Chondrocyte (in vitro differentiated cells): ENCODE data around the gene PRKD1. TPM values are rescaled to one million over a fixed set of nuclear protein-coding genes. Genes with fewer than 3 reads are reported as not detected.

ENCODE experiments used
- DNase-seq: peaks from one replicate; pipeline ENCODE4 v3.0.0; 2021; ENCODE audit warnings: mixed read lengths, low spot score
- H3K27ac Mint-ChIP-seq: one replicate; pipeline ENCODE4 v1.8.0; 2021; ENCODE audit warnings: mild to moderate bottlenecking, moderate library complexity, mixed read lengths; ENCODE audit not compliant: unreplicated experiment
- H3K27me3 Mint-ChIP-seq: 2 replicates; pipeline ENCODE4 v1.8.0; 2021; ENCODE audit warnings: low read depth, mixed read lengths
- H3K36me3 Mint-ChIP-seq: 2 replicates; pipeline ENCODE4 v1.8.0; 2021; ENCODE audit warnings: low read depth, mixed read lengths
- H3K4me1 Mint-ChIP-seq: 2 replicates; pipeline ENCODE4 v1.8.0; 2021; ENCODE audit warnings: low read depth, mild to moderate bottlenecking, mixed read lengths
- H3K4me3 Mint-ChIP-seq: one replicate; pipeline ENCODE4 v1.8.0; 2021; ENCODE audit warnings: mild to moderate bottlenecking, moderate library complexity, mixed read lengths; ENCODE audit not compliant: unreplicated experiment
- H3K9me3 Mint-ChIP-seq: 2 replicates; pipeline ENCODE4 v1.8.0; 2021; ENCODE audit warnings: low read depth, mixed read lengths
- total RNA-seq: library from RNA; stranded (reverse); gene quantifications from 3 replicates; pipeline ENCODE4 v1.2.1, GENCODE V29; 2021
- TF ChIP-seq, protein P1 (sequence below): fragments of 200-600 bp; sonication (generic); IDR thresholded peaks from 2 replicates; pipeline ENCODE4 v1.5.0; 2021; ENCODE audit warnings: antibody characterized with exemption, mild to moderate bottlenecking, moderate library complexity

PRKD1 gene
- total RNA-seq, 1 donor from 2014 or later, result 11.1 TPM

DNA sequence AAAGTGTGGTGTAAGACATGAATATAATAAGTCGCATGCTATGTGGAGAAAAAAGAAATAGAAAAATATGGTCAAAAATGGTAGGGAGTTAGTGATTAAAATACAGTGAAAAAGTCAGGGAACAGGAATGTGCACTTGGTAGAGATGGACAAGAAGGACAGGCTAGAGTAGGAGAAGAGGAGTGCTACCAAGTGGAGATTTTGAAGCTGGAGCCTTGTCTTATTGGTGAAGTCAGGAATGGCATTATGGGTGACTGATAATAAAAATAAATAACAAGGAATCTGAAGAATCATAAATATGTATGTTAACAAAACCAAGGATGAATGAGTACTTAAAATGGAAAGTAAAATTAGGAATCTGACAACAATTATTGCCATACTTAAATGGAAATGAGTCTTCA lies 204.8 kb downstream of the PRKD1 start:
- H3K36me3 Mint-ChIP-seq, result peaks cover 5% of the 10 kb centered on the region
- no peaks in the 10 kb centered on the region for H3K9me3 Mint-ChIP-seq
- TF ChIP-seq, protein P1, sequence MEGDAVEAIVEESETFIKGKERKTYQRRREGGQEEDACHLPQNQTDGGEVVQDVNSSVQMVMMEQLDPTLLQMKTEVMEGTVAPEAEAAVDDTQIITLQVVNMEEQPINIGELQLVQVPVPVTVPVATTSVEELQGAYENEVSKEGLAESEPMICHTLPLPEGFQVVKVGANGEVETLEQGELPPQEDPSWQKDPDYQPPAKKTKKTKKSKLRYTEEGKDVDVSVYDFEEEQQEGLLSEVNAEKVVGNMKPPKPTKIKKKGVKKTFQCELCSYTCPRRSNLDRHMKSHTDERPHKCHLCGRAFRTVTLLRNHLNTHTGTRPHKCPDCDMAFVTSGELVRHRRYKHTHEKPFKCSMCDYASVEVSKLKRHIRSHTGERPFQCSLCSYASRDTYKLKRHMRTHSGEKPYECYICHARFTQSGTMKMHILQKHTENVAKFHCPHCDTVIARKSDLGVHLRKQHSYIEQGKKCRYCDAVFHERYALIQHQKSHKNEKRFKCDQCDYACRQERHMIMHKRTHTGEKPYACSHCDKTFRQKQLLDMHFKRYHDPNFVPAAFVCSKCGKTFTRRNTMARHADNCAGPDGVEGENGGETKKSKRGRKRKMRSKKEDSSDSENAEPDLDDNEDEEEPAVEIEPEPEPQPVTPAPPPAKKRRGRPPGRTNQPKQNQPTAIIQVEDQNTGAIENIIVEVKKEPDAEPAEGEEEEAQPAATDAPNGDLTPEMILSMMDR, result no peak
- H3K4me1 Mint-ChIP-seq, result peaks cover 26% of the 10 kb centered on the region
- no peak overlapping the region for H3K4me3 Mint-ChIP-seq
- DNase-seq, result no peak
- H3K27ac Mint-ChIP-seq, result no peak overlapping the region
- no peaks in the 10 kb centered on the region for H3K27me3 Mint-ChIP-seq

DNA sequence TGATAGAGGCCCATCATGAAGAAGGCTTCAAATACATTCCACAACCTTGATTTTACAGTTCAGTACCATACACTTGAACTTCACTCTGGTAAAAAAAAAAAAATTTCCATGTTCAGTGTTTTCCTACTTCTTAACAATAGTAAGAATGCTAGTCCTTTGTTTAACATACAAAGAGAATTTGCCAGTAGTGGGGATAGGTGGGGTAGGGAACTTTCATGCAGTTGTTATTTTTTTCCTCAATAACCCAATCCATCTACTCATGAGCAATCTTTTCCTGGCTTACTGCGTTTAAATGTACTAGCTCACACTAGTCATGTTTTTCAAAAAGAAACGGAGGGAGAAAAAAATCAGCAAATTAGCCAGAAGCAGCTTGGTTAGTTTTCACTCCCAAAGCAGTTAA lies 206.1 kb downstream of the PRKD1 start:
- DNase-seq, result no peak

DNA sequence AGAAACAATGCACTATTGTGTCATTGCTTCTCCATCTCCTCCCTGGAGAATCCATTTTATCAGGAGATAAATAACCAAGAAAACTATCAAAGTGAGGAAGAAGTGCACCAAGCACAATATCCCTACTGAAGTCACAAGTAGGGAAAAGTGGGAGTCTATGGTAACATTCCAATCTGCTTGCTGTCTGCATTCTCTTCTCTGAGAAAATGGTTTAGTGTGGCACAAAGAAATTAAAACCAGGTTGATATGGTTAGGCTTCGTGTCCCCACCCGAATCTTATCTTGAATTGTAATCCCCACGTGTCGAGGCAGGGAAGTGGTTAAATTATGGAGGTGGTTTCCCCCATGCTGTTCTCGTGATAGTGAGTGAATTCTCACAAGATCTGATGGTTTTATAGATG lies 209.7 kb downstream of the PRKD1 start:
- Mint-ChIP-seq H3K36me3 (peaks cover 5% of the 10 kb centered on the region), H3K27me3 (no peaks in the 10 kb centered on the region), H3K4me3 (no peak overlapping the region), H3K4me1 (peaks cover 10% of the 10 kb centered on the region), H3K27ac (no peak overlapping the region), H3K9me3 (no peaks in the 10 kb centered on the region)
- no peak for DNase-seq
- TF ChIP-seq, protein P1, result no peak

More for the DNA sequence above, 206.1 kb downstream of the PRKD1 start:
- Mint-ChIP-seq H3K36me3 (peaks cover 5% of the 10 kb centered on the region), H3K27ac (no peak overlapping the region), H3K27me3 (no peaks in the 10 kb centered on the region), H3K4me3 (no peak overlapping the region), H3K9me3 (no peaks in the 10 kb centered on the region), H3K4me1 (peaks cover 20% of the 10 kb centered on the region)
- TF ChIP-seq, protein P1, result no peak

DNA sequence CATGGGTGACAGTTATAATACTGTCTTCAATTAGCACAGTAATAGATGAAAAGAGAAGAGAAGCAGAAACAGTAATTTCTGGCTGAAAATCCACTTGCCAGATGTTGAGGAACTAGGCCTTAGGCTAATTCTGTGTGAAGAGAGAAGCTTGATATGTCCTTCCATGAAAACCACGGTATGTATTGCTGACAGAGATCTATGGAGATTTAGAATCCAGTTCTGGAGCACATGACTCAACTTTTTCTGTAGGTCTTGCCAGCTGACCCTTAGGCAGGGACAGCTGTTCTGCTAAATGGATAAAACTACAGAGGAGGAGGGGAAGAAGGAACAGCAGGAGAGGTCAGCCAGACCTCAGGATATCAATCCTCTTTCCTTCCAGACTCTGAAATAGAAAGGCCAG lies 211.5 kb downstream of the PRKD1 start:
- DNase-seq, result no peak
- TF ChIP-seq, protein P1, result no peak
- Mint-ChIP-seq H3K4me3 (no peak overlapping the region), H3K27me3 (no peaks in the 10 kb centered on the region), H3K9me3 (no peaks in the 10 kb centered on the region), H3K36me3 (peaks cover 2% of the 10 kb centered on the region), H3K27ac (no peak overlapping the region), H3K4me1 (peaks cover 5% of the 10 kb centered on the region)

DNA sequence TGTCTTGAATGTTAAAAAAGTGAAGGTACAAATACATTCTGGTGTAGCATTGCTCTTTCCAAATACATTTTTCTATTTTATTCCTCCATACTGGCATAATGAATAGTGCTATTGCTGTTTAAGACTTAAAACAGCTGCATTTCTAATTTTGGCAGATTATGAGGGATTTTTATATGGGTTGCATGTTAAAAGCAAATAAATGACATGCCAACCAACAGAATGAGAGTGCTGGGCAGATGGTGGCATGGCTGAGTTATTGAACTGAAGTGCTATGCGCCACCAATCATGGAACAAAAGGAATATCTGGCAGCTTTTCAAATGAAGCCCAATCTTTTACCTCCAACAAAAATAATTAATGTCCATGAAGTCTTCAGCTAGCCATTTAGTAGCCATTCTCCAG lies 215.0 kb downstream of the PRKD1 start:
- H3K27me3 Mint-ChIP-seq, result no peaks in the 10 kb centered on the region
- no peaks in the 10 kb centered on the region for H3K9me3 Mint-ChIP-seq
- H3K27ac Mint-ChIP-seq, result no peak overlapping the region
- TF ChIP-seq, protein P1, result no peak
- DNase-seq, result no peak
- H3K4me1 Mint-ChIP-seq, result peaks cover 5% of the 10 kb centered on the region
- H3K4me3 Mint-ChIP-seq, result no peak overlapping the region
- peaks cover 2% of the 10 kb centered on the region for H3K36me3 Mint-ChIP-seq
